ENCODE measurements around the gene MOB3A. TPM values are rescaled to one million over a fixed set of nuclear protein-coding genes. Genes with fewer than 3 reads are reported as not detected.
A peak's percentile ranks its signal among the peaks of the same experiment; 100 is the strongest.

MOB3A gene
- total RNA-seq, 1 donor from 2014 or later = 14.3 TPM

DNA sequence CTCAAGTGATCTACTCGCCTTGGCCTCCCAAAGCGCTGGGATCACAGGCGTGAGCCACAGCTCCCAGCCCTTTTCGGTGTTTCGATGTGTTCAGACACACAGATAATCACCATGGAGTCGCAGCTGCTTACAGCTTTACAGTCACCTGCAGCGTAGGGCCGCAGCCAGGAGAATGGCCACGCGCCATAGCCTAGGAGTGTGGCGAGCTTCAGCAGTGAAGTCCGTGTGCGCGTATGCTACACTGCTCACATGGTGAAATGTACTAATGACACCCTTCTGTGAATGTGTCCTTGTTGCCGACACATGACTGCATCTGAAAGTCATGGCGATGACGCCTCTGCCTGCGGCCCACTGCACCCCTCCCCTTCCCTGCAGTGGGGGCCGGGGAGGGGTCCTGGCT lies 31.6 kb upstream of the MOB3A start:
- ATAC-seq (peak; percentile 89), DNase-seq (ENCODE audit: missing footprints) (peak; percentile 79)
- intact Hi-C loops (cut with DNase I) = loop anchor here (2.0 kb wide), 1 partner anchor 31 kb away; the partner anchor contains the start of genes IZUMO4 and MOB3A

DNA sequence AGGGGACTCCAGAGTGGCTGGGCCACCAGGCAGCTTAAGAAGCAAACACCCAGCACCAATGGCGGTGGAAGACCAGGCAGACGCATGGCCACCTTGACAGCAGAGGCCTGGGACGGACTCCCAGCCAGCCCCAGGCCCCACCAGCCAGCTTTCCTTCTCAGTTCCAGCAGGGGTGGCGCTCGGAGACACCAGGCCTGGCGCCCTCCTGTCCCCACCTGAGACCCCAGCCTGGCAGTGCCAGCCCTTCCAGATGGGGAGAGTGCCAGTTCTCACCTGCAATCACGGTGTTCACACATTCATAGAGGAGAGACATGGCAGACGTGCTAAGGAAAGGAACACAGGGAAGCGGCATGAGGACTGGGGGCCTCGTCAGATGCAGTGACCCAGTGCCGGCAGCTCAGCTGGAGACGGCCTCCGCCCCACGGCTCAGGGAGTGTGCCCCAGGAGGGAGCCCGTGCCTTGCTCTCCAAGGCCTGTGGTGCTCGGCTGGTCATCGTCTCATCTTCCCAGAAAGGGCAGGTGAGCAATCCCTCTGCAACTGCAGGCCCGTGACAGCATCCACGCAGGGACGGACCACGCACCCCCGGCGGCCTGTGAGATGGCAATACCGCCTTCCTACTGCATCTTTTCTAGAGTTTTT lies 30.9 kb upstream of the MOB3A start:
- ATAC-seq (no peak), DNase-seq (ENCODE audit: missing footprints) (no peak)
- intact Hi-C loops (cut with DNase I) = loop anchor here (2.0 kb wide), 1 partner anchor 30 kb away; the partner anchor contains the start of genes IZUMO4 and MOB3A

DNA sequence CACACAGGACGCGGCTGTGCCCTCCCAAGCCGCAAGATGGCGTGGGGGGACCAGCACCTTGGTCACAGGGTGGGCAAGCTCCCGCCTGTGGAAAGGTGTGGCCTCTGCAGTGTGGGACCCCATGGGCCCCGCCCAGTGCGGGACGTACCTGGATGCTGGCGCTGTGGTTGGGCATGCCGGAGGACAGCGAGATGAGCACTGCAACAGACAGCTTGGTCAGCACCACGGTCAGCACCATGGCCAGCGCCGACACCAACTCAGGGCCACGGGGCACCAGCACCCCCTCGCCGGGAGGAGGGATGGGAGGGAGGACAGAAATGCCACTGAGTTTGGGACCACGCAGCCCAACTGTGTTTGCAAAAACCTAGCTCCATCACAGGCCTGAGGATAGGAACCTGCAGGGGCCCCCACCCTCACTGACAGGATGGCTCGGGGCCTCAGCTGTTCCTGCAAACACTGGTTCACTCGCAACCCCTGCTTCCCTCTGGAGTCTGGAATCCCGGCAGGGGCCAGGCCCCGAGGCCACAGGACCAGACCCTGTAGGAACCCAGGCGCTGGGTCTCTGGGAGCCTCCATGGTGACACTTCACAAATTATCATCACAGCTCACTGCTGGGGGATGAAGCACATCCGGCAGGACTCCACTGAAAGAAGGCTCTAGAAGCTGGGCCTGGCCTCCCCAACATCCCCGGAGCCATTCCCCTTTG lies 27.7 kb upstream of the MOB3A start:
- intact Hi-C loops (cut with DNase I) = no loop called here
- ATAC-seq (no peak), DNase-seq (ENCODE audit: missing footprints) (no peak)

DNA sequence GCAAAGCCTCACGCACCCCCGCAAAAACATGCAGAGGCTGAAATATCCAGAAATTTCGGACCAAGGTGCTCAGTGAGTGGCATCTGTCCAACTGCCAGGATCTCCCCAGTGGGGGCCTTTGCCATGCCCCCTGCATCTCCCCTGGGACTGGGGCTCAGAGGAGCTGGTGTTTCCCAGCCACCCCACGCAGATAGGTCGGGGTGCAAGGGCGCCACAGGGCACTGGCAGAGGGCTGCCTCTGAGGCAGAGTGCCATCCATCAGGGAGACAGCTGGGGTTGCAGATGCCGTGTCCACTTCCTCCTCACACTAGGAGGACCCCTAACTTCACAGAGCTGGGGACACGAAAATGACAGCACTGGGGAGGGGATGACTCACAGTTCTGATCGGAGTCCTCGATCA lies 26.9 kb upstream of the MOB3A start:
- intact Hi-C loops (cut with DNase I) = no loop called here
- ATAC-seq (no peak), DNase-seq (ENCODE audit: missing footprints) (no peak)

DNA sequence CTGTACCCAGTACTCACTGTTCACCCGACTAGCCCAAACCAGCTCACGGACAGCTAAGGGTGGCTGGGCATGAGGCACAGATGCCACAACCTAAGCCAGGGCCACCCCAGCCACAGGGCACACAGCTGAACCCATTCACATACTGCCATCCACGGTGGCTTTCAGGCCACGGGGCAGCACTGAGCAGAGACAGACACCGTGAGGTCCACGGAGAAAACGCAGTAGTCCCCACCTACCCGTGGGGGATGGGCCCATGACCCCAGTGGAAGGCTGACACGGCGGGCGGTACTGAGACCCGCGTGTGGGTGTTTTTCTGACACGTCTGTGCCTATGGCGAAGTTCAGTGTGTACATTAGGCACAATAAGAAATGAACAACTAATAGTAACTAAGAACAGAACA lies 26.1 kb upstream of the MOB3A start:
- ATAC-seq (no peak), DNase-seq (ENCODE audit: missing footprints) (no peak)
- intact Hi-C loops (cut with DNase I) = no loop called here

DNA sequence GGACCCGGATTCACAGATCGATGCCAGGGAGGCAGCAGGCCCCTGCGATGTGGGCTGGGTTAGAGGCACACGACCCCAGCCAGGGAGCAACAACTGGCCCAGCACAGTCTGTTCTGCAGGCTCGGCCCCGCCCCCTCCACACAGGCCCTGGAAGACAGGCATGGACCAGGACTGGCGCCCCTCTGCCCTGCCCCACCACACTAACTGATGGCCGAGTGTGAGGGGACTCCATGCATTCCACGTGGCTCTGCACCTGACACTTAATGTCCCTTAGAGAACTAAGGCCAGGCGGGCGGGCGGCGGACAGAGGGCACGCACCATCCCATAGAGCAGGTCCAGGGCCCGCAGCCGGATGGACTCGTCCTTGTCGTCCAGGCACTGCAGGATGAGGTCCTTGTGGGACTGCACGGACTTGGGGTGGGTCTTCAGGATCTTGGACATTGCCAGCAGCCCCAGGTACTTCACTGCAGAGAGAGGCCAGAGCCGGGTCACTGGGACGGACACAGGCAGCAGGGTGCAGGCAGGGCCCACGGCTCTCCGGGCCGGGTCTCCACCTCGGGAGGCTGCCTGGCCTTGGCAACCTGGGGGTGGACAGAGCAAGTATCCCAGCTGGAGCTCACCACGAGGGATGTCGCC lies 25.4 kb upstream of the MOB3A start:
- DNase-seq (ENCODE audit: missing footprints) = no peak
- intact Hi-C loops (cut with DNase I) = loop anchor here (2.0 kb wide), 1 partner anchor 23 kb away; no protein-coding TSS in a partner anchor
- ATAC-seq = no peak

DNA sequence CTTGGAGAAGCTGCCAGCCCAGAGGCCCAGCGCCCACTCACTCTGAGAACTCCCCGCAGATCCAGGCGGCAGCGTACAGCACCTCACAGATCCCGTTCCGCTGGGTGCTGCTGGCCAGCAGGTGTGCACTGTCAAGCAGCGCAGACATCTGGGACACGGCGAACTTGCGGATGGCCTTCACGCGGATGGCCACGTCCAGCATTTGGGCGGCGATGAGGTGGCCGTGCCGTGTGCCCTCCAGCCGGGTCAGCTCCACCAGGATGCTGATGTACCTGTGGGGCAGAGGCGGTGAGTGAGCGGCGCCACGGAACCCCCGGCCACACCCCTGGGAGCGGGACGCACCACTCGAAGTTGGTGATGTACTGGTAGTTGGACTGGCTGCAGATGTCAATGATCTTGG lies 24.7 kb upstream of the MOB3A start:
- DNase-seq (ENCODE audit: missing footprints) (no peak), ATAC-seq (no peak)
- intact Hi-C loops (cut with DNase I) = loop anchor here (2.0 kb wide), 1 partner anchor 22 kb away; no protein-coding TSS in a partner anchor

DNA sequence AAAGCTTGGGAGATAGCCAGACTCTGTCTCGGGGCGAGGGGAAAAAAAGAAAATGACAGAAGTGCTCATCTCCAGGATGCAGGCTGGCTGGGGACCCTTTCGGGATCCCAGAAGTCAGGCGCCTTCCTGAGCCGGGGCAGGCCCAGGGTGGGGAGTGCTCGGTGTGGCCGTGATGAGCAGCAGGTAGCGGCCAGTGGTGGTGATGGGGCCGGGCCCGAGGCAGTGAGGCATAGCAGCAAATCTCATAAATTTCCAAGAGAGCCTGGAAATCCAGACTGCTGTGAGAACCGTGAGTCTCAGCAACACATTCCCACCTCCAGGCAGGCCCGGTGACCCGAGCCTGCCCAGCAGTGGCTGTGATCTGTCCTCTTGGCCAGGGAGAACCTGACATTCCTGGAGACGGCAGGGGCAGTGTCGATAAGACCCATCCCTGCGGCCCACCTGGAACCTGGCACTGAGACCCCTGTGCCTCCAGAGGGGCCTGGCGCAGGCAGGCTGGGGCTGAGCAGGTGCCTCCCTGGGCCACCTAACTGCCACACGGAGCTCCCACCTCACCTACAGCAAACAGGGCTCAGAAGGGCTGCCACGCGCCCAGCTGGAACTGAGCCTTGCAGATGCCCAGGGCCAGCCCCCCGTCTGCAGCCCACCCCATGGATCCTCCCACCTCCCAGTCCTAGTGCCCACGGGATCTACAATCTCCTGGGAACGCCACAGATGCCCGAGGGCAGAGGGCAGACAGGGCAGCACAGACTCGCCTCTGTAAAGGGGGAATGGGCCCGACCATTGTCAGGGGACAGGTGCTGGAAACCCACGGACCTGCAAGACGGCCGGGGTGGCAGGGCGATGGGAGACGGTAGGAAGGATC lies 24.0 kb upstream of the MOB3A start:
- no peak for ATAC-seq
- intact Hi-C loops (cut with DNase I) = loop anchor here (2.0 kb wide), 1 partner anchor 21 kb away; no protein-coding TSS in a partner anchor
- DNase-seq (ENCODE audit: missing footprints) = no peak

DNA sequence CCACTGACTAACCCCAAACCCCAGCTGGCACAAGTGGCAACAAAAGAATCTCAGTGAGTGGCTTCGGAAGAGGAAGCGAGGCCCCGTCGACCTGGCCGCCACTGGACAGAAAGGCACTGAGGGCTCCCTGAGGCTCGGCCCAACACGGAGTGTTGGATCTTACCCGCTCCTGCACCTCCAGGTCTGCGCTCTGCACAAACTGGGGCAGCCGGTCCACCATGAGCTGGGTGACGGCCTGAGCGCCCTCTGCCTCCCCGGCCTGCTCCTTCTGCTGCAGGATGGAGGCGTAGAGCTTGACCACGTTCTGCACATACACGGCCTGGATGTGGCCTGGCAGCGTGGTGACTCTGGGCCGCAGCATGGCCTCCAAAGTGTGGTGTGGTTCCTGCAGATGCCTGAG lies 22.3 kb upstream of the MOB3A start:
- intact Hi-C loops (cut with DNase I) = no loop called here
- DNase-seq (ENCODE audit: missing footprints) (no peak), ATAC-seq (no peak)

DNA sequence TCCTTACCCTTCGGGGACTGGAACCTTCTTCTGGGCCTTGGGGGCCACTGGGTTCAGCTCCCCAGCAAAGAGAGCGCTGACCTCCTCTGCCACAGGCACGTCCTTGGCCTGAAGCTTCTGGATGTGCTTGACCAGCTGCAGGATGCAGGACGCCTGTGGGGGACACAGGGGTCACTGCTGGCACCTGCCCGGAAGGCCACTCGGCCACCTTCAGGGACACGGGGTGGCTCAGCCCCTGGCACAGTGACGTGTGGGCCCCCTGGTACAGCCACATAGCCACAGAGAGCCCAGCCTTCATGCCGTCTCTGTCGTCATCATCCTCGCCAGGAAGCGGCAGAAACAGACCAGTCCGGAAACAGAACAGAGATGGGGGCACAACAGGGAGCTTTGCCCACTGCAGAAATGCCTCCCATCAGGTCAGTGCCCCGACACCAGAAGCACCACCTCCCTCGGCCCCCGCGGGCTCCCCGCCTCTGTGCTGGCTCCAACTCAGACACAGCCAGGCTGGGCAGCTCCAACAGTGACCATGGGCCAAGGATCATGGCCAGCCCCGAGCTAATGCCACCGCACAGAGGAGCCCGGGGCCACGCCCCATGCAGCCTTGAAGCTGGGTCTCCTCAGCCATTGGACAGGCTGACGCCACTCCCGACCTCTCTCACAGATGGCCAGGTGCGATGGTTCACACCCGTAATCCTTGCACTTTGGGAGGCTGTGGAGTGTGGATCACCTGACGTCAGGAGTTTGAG lies 21.3 kb upstream of the MOB3A start:
- intact Hi-C loops (cut with DNase I) = no loop called here
- DNase-seq (ENCODE audit: missing footprints) (no peak), ATAC-seq (no peak)

DNA sequence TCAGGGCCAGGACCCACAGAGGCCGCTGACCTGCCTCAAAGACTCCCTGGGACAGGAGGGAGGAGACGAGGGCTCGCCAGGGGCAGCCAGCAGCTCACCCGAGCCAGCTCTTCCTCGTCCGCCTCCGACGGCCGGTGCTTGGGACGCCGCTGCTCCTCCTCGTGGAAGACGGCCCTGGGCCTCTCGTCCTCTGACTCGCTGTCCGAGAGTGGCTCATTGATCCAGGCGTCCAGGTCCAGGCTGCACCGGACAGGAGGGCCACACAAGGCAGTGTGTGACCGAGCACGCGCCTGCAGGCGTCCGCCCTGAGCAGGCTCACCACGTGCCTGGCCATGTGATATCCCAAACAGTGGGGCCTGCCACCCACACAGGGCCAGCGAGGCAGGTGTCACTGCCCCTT lies 20.4 kb upstream of the MOB3A start:
- DNase-seq (ENCODE audit: missing footprints) (no peak), ATAC-seq (no peak)
- intact Hi-C loops (cut with DNase I) = no loop called here

DNA sequence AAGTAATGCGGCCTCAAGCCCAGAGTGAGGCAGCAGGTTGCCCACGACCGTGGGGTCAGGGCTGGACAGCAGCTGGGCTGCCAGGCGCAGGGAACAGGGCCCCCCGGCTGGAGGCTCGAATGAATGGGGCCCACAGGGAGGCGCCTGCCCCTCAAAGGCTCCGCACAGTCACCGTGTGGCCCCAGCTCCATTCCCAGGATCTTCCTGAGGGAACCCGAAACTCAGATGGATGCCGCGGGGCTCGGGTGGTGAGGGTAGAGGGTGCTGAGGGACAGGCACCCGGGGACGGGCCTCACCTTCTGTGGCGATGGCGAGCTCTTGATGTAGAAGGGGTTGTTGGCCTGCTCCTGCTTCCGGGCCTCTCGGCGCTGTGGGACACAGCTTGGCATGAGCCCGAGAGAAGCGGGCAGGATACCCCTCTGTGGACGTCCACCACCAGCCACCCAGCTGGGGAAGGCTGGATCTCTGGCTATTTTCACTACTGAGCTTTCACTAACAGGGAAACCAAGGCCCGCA lies 19.8 kb upstream of the MOB3A start:
- intact Hi-C loops (cut with DNase I) = no loop called here
- no peak for ATAC-seq
- DNase-seq (ENCODE audit: missing footprints) = no peak

DNA sequence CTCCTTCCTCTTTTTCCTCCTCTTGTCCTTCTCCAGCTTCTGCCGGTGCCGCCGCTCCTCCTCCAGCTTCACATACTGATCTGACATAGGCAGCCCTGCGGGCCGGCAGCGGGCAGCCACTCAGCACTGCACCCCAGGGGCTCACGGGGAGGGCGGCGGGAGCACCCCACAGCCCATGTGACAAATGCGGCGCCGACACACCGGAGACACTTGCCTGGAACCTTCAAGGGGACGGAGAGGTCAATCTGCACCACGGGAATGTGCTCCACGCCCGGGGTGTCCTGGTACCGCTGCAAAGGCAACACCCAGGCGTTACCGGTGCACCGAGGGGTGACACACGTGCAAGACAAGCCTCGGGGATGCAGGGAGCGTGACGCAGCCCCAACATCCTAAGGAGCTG lies 19.2 kb upstream of the MOB3A start:
- DNase-seq (ENCODE audit: missing footprints) (no peak), ATAC-seq (no peak)
- intact Hi-C loops (cut with DNase I) = no loop called here

DNA sequence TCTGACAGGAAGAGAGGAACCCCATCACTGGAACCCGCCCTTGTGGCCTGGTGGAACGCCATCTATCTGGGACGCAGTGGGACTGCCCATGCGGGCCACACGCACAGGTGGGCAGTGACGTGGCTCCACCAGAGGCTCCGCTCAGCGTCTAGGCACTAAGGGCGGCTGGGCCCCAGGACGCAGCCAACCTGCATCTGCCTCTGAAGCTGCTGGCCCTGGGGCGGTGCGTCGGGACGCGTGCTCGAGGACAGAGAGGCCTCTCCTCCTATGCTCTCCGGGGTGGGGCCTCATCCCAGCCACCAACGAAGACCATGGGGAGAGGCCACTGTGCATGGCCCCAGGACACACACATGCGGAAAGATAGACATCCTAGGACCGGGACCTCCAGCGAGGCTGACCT lies 18.7 kb upstream of the MOB3A start:
- intact Hi-C loops (cut with DNase I) = no loop called here
- no peak for ATAC-seq
- DNase-seq (ENCODE audit: missing footprints) = no peak

DNA sequence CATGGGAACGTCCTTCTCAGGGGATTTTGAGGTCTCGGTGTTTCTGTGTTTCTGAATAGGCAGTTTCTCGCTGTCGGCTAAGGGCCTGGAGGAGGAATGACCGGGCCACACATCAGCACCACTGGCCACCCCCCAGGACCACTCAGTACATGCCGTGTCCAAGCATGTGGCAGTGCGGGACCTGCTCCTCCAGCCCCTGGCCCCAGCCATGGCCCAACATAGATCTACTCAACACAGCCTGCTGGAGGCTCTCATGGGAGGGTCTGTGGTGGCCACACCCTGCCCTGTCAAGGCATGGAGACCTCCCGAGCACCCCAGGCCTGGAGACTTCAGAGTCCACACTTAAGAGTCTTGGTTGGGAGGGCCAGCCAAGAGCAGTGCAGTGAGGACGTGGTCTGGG lies 18.1 kb upstream of the MOB3A start:
- ATAC-seq (no peak), DNase-seq (ENCODE audit: missing footprints) (no peak)
- intact Hi-C loops (cut with DNase I) = no loop called here

DNA sequence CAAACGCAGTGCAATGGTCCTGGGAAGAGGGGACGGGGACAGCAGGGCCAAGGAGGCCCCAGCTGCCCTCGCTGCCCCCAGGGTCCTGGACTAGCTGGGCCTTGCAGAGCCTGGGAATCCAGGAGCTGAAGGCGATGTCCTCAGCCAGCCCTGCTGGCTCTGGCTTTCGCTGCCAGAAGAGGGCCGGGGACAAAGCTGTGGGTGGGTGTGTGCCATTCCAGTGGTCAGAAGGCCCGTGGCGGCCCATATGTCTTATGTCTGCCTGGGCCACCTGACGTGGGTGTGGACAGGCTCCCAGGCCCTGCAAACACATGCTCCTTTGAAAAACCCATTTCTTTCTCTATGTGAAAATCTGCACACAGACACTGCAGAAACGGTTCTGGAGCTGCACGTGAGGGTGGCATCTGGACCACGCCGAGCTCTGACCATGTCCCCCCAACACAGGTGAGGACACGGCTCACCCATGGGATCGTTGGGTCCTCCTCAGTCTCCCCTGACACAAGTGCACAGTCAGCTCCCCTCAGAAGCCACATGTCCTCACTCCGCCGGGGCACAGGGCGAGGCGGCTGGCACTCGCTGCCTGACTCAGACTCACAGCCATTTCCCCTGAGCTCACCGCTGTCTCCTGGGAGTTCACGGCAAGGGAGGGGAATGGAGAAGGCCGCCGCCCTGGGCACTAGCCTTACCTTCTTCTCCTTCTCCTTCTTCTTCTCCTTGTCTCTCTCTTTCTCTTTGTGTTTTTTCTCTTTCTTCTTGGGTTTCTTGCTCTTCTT lies 17.5 kb upstream of the MOB3A start:
- intact Hi-C loops (cut with DNase I) = no loop called here
- DNase-seq (ENCODE audit: missing footprints) (no peak), ATAC-seq (no peak)

DNA sequence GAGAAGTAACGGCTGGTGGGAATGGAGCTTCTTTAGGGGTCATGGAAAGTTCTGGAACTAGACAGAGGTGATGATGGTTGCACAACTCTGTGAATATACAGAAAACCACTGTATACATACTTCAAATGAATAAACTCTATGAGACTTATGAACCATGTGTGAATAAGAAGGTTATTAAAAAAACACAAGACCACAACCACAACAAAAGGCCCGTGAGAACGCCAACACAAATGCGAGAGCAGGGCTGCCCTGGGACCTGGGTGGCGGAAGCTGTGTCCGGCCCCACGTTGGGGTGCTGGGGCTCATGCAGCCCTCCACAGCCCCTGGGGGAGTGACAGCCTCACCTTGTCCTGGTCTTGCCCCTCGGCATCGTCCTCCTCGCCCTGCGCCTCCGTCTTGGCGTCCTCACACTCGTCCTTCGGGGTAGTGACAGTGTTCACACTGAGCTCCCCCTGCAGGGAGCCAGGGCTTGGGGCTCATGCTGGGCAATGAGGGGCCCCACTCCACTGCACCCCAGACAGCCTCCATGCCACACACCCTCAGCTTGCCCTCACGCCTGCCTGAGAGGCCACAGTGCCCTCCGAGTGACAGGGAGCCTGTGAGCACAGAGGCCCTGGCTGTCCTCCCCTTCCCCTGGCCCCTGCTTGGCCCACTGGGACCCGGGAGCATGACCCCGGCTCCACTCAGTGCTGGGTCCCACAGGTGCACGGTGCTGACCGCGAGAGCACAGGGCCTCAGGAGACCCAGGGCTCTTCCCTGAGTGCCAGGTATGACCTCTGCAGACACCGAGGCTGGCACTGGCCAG lies 16.6 kb upstream of the MOB3A start:
- intact Hi-C loops (cut with DNase I) = no loop called here
- no peak for DNase-seq (ENCODE audit: missing footprints)
- no peak for ATAC-seq

All from Right ventricle myocardium inferior (tissue), 1 donor.